Right lobe of liver (tissue), 6 donors: Measurements from ENCODE around the gene MAN2B1. TPM values are rescaled to one million over a fixed set of nuclear protein-coding genes. Genes with fewer than 3 reads are reported as not detected.
A peak's percentile ranks its signal among the peaks of the same experiment; 100 is the strongest.
"Not testable (repeated sequence)": the region's sequence is repeated elsewhere in the genome, so short reads cannot be mapped to it uniquely, and the experiment has no call there.

Experiments used
- ATAC-seq, 4 donors: fragments of 200-7000 bp; cut with Tn5 transposase; one replicate each; pipeline ENCODE4 v1.9.1; 2020; ENCODE audit warnings: mild to moderate bottlenecking in 4 of 4, moderate library complexity in 4 of 4
- DNase-seq, 3 donors: peaks; one replicate each; pipeline ENCODE4 v3.0.0-alpha.2; 2020
- H3K27ac ChIP-seq, 3 donors: fragments of 200-600 bp; one replicate each; pipeline ENCODE4 v1.8.0; 2022
- H3K27me3 ChIP-seq, 2 donors: fragments of 200-600 bp; one replicate each; pipeline ENCODE4 v1.8.0; 2022
- H3K36me3 ChIP-seq, 4 donors: fragments of 200-600 bp; sonication (generic) in 1 of 4; one replicate each; pipeline versions ENCODE4 v1.5.1 to v1.8.0; 2017 to 2022; ENCODE audit warnings: control low read depth in 1 of 4
- H3K4me1 ChIP-seq, 4 donors: fragments of 200-600 bp; sonication (generic) in 1 of 4; one replicate each; pipeline versions ENCODE4 v1.5.1 to v1.8.0; 2017 to 2022; ENCODE audit warnings: control low read depth in 1 of 4
- H3K4me3 ChIP-seq, 3 donors: fragments of 200-600 bp; one replicate each; pipeline ENCODE4 v1.8.0; 2022
- H3K9me3 ChIP-seq, 4 donors: fragments of 200-600 bp; sonication (generic) in 1 of 4; one replicate each; pipeline versions ENCODE4 v1.5.1 to v1.8.0; 2017 to 2022; ENCODE audit warnings: control low read depth in 1 of 4
- CTCF ChIP-seq, 4 donors: fragments of 200-600 bp in 3 of 4; fragments of 450-650 bp in 1 of 4; IDR thresholded peaks; one replicate each; pipeline versions ENCODE4 v1.5.1 to v1.8.0; 2016 to 2022; ENCODE audit warnings: antibody characterized with exemption in 4 of 4, mild to moderate bottlenecking in 2 of 4
- POLR2A ChIP-seq: fragments of 450-650 bp; IDR thresholded peaks from one replicate; pipeline ENCODE4 v1.6.1; 2017; ENCODE audit warnings: antibody characterized with exemption, mild to moderate bottlenecking
- WGBS: methylation state at CpG from one replicate; pipeline ENCODE4 v1.1.6; 2018; ENCODE audit warnings: low coverage, low lambda C conversion rate; ENCODE audit not compliant: insufficient coverage; ENCODE audit errors: missing lambda C conversion rate; 5-methylcytosine and 5-hydroxymethylcytosine counted together
- intact Hi-C, 2 donors: fragments of 100-400 bp; cut with DNase I; formaldehyde crosslinking; loops; one replicate each; pipeline versions ENCODE4 v1.11.2 to v1.14.1; 2022
- long read RNA-seq: library from polyadenylated mRNA; unstranded; transcript quantifications from one replicate; pipeline ENCODE4 v2.0.0, GENCODE V29; 2019
- total RNA-seq, 6 experiments: library from RNA; depleted of rRNA in 2 of 6; stranded (reverse); fragments of >200 nt in 2 of 6; fragmentation: NEBNext Ultra II Directional in 3 of 6; extraction: Animal tissue kit (Norgen Biotek cat#: 25700) in 3 of 6; gene quantifications; one replicate each; pipeline versions ENCODE4 v1.1.0 to v1.2.4, GENCODE V29; 2016 to 2023
- donor health status: DM: no; HTN: yes; CAD: no.
- donor health status: DM: no; HTN: no; CAD: no.
- donor health status: DM: no; HTN: no; CAD: no.
- donor health status: DM: no; HTN: yes; CAD: no.
- donor health status: DM: no; HTN: yes; CAD: no.

MAN2B1 gene
- 10 to 100 TPM; 32.7 to 76.5 (median 53.6) TPM for total RNA-seq
- long read RNA-seq, partial matches to known transcripts: 2 of 7 reads
- long read RNA-seq, other reads (novel, unspliced or antisense): 1 of 7 reads

DNA sequence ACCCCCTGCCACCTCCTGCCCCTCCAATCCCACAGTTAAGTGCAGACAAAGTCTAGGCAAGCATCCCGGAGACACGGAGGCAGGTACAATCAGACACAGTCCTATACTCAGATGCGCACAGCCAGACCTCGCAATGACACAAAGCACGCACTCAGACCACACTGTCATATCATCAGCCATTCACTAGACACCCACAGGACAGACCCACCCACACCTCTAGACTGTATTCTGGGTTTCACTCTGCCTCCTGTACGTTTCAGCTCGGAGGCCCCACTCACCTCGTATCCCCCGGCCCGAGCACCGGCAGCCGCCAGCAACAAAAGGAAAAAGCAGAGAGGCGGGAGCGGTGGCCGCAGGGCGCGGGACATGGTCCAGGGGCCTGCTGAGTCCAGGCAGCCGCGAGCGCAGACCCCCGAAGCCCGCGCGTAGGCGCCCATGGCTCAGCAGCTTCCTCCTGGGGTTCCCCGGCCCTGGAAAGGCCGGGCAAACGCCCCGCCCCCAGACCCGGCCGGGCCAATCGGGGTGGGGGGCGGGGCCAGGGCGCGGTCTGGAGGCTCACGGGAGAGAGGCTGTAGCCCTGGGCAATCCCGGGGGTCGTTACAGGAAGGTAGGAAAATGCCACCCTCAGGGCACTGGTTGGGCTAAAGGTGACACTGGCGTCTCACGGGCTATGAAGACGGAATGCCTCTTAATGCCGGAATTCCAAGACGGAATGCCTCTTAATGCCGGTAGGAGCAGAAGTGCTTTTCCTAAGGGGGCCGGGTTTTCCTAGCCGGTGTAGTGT is at the start of gene MAN2B1, which contains the start of gene WDR83:
MAN2B1 (minus strand) TSS at position 478 of the 784 bp plus-strand sequence; CDS start at position 437, 41 bp downstream.
WDR83 (plus strand) TSS at position 543 of the 784 bp plus-strand sequence. CDS start 2,984 bp downstream, outside the sequence.
- Histone ChIP-seq H3K9me3 (no peaks in the 10 kb centered on the region), H3K27me3 (no peaks in the 10 kb centered on the region), H3K4me3 (peak within 1 kb of the TSS; percentile 68 to 93 (median 83)), H3K36me3 (peaks cover 0 to 23% (median under 1%) of the 10 kb centered on the region in 4 donors), H3K27ac (peak within 1 kb of the TSS; percentile 12 to 81 (median 65)), H3K4me1 (peaks cover 0 to 28% (median 12%) of the 10 kb centered on the region in 4 donors)
- intact Hi-C loops: loop anchor here in 1 of 2 donors (10.0 kb wide), 1 partner anchor 102 kb away; no protein-coding TSS in a partner anchor
- DNase-seq (peak; percentile 80 to 81 (median 80)), ATAC-seq (peak; percentile 79 to 86 (median 82))
- 0% methylated on average over 11 of the region's 46 CpGs for WGBS
- TF ChIP-seq CTCF (IDR thresholded peaks at IDR 0.05) (no peak), POLR2A (peak; percentile 30)

DNA sequence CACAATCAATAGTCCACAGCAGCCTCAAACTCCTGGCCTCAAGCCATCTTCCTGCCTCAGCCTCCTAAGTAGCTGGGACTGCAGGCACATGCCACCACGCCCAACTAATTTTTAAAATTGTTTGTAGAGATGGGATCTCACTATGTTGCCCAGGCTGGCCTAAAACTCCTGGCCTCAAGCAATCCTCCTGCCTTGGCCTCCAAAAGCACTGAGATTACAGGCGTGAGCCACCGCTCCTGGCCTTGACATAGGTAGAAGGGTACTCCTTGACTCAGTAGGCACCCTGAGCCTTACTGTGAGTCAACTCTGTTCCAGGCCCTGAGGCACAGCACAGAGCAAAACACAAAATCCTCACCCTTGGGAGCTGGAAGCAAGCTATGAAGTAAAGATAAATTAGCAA is 49.4 kb upstream of the MAN2B1 start:
- Histone ChIP-seq H3K4me3 (no peak overlapping the region), H3K27me3 (no peaks in the 10 kb centered on the region), H3K4me1 (peaks cover 0 to 7% (median under 1%) of the 10 kb centered on the region in 4 donors), H3K36me3 (peaks cover 16 to 46% (median 33%) of the 10 kb centered on the region in 4 donors), H3K27ac (no peak overlapping the region), H3K9me3 (no peaks in the 10 kb centered on the region)
- ATAC-seq: peak in 1 of 4 donors; percentile 40
- intact Hi-C loops: no loop called here
- 77% methylated on average over 2 of the region's 3 CpGs for WGBS
- TF ChIP-seq POLR2A: no peak
- no peak for TF ChIP-seq CTCF (IDR thresholded peaks at IDR 0.05)
- no peak for DNase-seq

DNA sequence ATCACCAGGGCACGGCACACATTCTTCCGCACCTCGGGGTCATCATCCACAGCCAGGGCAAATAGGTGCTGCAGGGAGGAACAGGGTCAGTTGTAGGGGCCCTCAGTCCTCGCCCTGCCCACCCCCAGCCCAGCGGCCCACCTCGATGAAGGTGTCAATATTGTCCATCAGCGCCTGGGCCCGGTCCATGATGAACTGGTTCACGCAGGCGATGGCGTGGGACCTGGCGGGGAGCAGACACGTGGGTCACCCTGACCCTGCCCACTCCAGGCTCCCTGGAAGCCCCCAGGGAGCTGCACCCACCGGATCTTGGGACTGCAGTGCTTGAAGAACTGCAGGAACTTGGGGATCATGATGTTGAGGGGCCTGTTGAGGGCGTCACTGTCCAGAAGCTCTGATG is 48.6 kb upstream of the MAN2B1 start:
- Histone ChIP-seq H3K27ac (no peak overlapping the region), H3K27me3 (no peaks in the 10 kb centered on the region), H3K9me3 (no peaks in the 10 kb centered on the region), H3K4me3 (no peak overlapping the region), H3K4me1 (peaks cover 0 to 3% (median under 1%) of the 10 kb centered on the region in 4 donors), H3K36me3 (peaks cover 23 to 54% (median 38%) of the 10 kb centered on the region in 4 donors)
- no peak for DNase-seq
- intact Hi-C loops: no loop called here
- WGBS: no CpG with 5 or more reads among the region's 15 CpGs
- TF ChIP-seq POLR2A (no peak), CTCF (IDR thresholded peaks at IDR 0.05) (no peak)
- no peak for ATAC-seq

- H3K36me3 ChIP-seq: peaks cover 23 to 62% (median 39%) of the 10 kb centered on the region in 4 donors
- H3K9me3 ChIP-seq, H3K27ac ChIP-seq, intact Hi-C loops, H3K27me3 ChIP-seq, DNase-seq, H3K4me1 ChIP-seq, ATAC-seq, H3K4me3 ChIP-seq: not testable (repeated sequence)
- WGBS: 92% methylated on average over 7 of the region's 9 CpGs
These were observed 46.8 kb upstream of the MAN2B1 start for GRCh38 chr19:12713304-12713703.

- not testable (repeated sequence) for ATAC-seq
- H3K36me3 ChIP-seq: peaks cover 23 to 65% (median 41%) of the 10 kb centered on the region in 4 donors
These were observed 45.5 kb upstream of the MAN2B1 start for GRCh38 chr19:12712077-12712476.

More at GRCh38 chr19:12712077-12712476, 45.5 kb upstream of the MAN2B1 start:
- TF ChIP-seq CTCF (IDR thresholded peaks at IDR 0.05): peak; percentile 35 to 47 (median 39)
- H3K27me3 ChIP-seq, DNase-seq, H3K9me3 ChIP-seq, H3K27ac ChIP-seq, H3K4me3 ChIP-seq, intact Hi-C loops, H3K4me1 ChIP-seq: not testable (repeated sequence)
- 40% methylated on average over 3 of the region's 14 CpGs for WGBS
